Smooth muscle cell (in vitro differentiated cells): Measurements from ENCODE around the gene SAYSD1. TPM values are rescaled to one million over a fixed set of nuclear protein-coding genes. Genes with fewer than 3 reads are reported as not detected.

ENCODE experiments used
- DNase-seq: peaks from one replicate; lab custom pipeline; 2025; ENCODE audit not compliant: unreplicated experiment; lab: John Stamatoyannopoulos, UW
- H2AFZ ChIP-seq: fragments of 200-600 bp; sonication (generic); 2 replicates; pipeline ENCODE4 v1.6.0; 2016; ENCODE audit warnings: antibody characterized with exemption, low read depth, mild to moderate bottlenecking
- H3F3A ChIP-seq: fragments of 200-600 bp; sonication (generic); 2 replicates; pipeline ENCODE4 v1.6.0; 2017; ENCODE audit warnings: antibody characterized with exemption, low read depth
- H3K27ac ChIP-seq: fragments of 200-600 bp; sonication (generic); 2 replicates; pipeline ENCODE4 v1.5.1; 2016; ENCODE audit warnings: low read depth, mild to moderate bottlenecking
- H3K27me3 ChIP-seq: fragments of 200-600 bp; sonication (generic); 2 replicates; pipeline ENCODE4 v1.6.1; 2016; ENCODE audit warnings: low read depth, mild to moderate bottlenecking
- H3K36me3 ChIP-seq: fragments of 200-600 bp; sonication (generic); 2 replicates; pipeline ENCODE4 v1.5.1; 2016; ENCODE audit warnings: low read depth
- H3K4me1 ChIP-seq: fragments of 200-600 bp; sonication (generic); 2 replicates; pipeline ENCODE4 v1.5.1; 2016; ENCODE audit warnings: low read depth
- H3K4me2 ChIP-seq: fragments of 200-600 bp; sonication (generic); 2 replicates; pipeline ENCODE4 v1.6.0; 2016; ENCODE audit warnings: mild to moderate bottlenecking
- H3K4me3 ChIP-seq: fragments of 200-600 bp; sonication (generic); 2 replicates; pipeline ENCODE4 v1.5.1; 2016; ENCODE audit warnings: mild to moderate bottlenecking
- H3K79me2 ChIP-seq: fragments of 200-600 bp; sonication (generic); 2 replicates; pipeline ENCODE4 v1.6.0; 2016; ENCODE audit warnings: low read depth, mild to moderate bottlenecking
- H3K9ac ChIP-seq: fragments of 200-600 bp; sonication (generic); 2 replicates; pipeline ENCODE4 v1.6.0; 2016; ENCODE audit warnings: low read depth
- H3K9me3 ChIP-seq: fragments of 200-600 bp; sonication (generic); replicated peaks from 2 replicates; pipeline ENCODE4 v1.5.1; 2016; ENCODE audit warnings: low read depth
- H4K20me1 ChIP-seq: fragments of 200-600 bp; sonication (generic); 2 replicates; pipeline ENCODE4 v1.6.0; 2016; ENCODE audit warnings: low read depth
- CTCF ChIP-seq: fragments of 200-600 bp; sonication (generic); IDR thresholded peaks from 2 replicates; pipeline ENCODE4 v1.5.1; 2017; ENCODE audit warnings: borderline replicate concordance, mild to moderate bottlenecking, antibody characterized with exemption; ENCODE audit not compliant: insufficient read depth, poor library complexity, severe bottlenecking
- WGBS: methylation state at CpG from one replicate; pipeline ENCODE4 v1.1.7; 2016; ENCODE audit warnings: low lambda C conversion rate; 5-methylcytosine and 5-hydroxymethylcytosine counted together
- polyA plus RNA-seq: library from polyadenylated mRNA; unstranded; fragments of >200 nt; fragmentation: Nextera tagmentation; extraction: Ambion mirVana; gene quantifications from 2 replicates; pipeline ENCODE4 v1.2.1, GENCODE V29; 2016
- total RNA-seq: library from RNA; depleted of rRNA; stranded (reverse); fragments of >200 nt; gene quantifications from 2 replicates; pipeline ENCODE4 v1.2.3, GENCODE V29; 2014

The SAYSD1 gene
- total and polyA plus RNA-seq, 2 experiments from 2014 or later, result 6.3 to 7.7 TPM

DNA sequence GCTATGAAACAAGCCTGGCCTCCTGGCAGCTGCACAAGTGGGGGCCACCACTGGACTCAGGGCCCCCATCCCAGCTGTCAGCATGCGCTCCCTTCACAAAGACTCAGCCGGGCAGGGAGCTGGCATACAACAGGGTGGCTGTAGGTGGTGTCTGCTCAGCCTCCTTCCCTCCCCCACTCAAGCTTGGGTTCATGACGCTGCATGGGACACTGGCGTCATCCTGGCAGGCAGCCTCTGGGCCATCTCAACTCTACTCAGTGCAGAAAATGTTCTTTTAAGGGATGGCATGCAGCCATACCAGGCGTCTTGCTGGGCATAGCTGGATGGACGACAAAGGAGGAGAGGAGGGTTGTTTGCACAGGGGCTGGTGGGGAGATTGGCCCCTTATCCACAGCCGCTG, 30.5 kb downstream of the SAYSD1 start:
- H3K9me3 ChIP-seq, result no peaks in the 10 kb centered on the region
- H3K27me3 ChIP-seq, result peaks cover 25% of the 10 kb centered on the region
- no peak overlapping the region for H3K27ac ChIP-seq
- no peaks in the 10 kb centered on the region for H3F3A ChIP-seq
- 88% methylated on average over 7 of the region's 7 CpGs for WGBS
- H3K4me3 ChIP-seq, result no peak overlapping the region
- no peak for TF ChIP-seq CTCF
- H3K36me3 ChIP-seq, result no peaks in the 10 kb centered on the region
- DNase-seq, result no peak
- no peaks in the 10 kb centered on the region for H3K79me2 ChIP-seq
- H4K20me1 ChIP-seq, result no peaks in the 10 kb centered on the region
- H3K9ac ChIP-seq, result no peak overlapping the region
- no peak overlapping the region for H2AFZ ChIP-seq
- H3K4me1 ChIP-seq, result peaks cover 8% of the 10 kb centered on the region
- H3K4me2 ChIP-seq, result no peak overlapping the region

DNA sequence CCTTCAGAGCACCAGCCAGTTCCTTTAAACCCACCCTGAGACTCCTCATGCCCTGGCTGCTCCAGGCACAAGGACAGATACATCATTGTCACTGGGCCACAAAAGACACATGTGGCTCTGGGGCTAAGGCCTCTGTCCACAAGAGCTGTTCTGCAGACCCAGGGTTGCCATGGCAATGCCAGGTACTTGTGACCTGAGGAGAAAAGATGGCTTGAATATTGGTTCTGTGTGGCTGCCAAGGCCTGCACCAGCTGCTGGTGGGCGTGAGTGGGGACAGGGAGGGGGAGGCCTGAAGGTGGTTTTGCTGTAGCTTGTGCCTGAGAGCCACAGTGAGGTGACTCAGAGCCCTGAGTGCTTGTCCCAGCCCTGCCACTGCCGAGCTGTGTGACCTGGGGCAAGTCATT, 31.8 kb downstream of the SAYSD1 start:
- Histone ChIP-seq H3K27ac (no peak overlapping the region), H4K20me1 (no peaks in the 10 kb centered on the region), H3K4me3 (no peak overlapping the region), H3F3A (no peaks in the 10 kb centered on the region), H3K79me2 (no peaks in the 10 kb centered on the region), H3K4me1 (peaks cover 5% of the 10 kb centered on the region), H3K4me2 (no peak overlapping the region), H3K27me3 (peaks cover 25% of the 10 kb centered on the region), H2AFZ (no peak overlapping the region), H3K9me3 (no peaks in the 10 kb centered on the region), H3K36me3 (no peaks in the 10 kb centered on the region), H3K9ac (no peak overlapping the region)
- no peak for TF ChIP-seq CTCF
- no peak for DNase-seq
- WGBS, result 69% methylated on average over 2 of the region's 2 CpGs

GRCh38 chr6:39082310-39082709, 32.7 kb downstream of the SAYSD1 start:
- no peak for TF ChIP-seq CTCF
- no peaks in the 10 kb centered on the region for H3K36me3 ChIP-seq
- DNase-seq, result no peak
- no peak overlapping the region for H3K27ac ChIP-seq
- H2AFZ ChIP-seq, result no peak overlapping the region
- no peak overlapping the region for H3K9ac ChIP-seq
- H3K4me3 ChIP-seq, result no peak overlapping the region
- no peak overlapping the region for H3K4me2 ChIP-seq
- H4K20me1 ChIP-seq, result no peaks in the 10 kb centered on the region
- H3K4me1 ChIP-seq, result no peaks in the 10 kb centered on the region
- H3K27me3 ChIP-seq, result peaks cover 21% of the 10 kb centered on the region
- no peaks in the 10 kb centered on the region for H3K9me3 ChIP-seq
- 79% methylated on average over 8 of the region's 8 CpGs for WGBS
- no peaks in the 10 kb centered on the region for H3K79me2 ChIP-seq
- H3F3A ChIP-seq, result no peaks in the 10 kb centered on the region

DNA sequence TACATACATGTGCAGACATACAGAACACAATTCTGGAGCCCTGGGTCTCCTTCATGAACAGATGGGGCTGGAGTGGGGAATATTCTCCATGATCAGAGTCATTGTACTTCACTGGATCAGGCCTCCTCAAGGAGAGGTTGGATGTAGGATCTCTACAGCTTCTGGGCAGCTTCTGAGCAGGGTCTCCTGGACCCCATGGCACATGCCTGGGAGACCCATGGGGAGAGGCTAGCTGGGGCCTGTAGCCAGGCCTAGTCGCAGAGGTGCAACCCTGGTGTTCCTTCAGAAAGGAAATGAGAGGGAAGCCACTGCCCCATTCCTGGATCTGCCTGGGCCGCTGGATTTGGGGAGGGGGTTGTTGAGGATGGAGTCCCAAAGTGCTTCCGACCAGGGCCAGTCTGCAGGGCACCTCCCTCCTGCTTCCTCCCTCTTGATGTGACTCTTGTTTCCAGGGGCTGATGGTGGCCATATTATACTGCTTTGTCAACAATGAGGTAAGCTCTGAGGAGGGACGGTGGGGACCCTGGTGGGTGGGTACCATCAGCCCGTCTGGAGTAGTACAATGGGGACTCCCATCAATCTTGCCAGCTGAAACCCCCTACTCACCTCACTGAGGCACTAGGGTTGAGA, 34.6 kb downstream of the SAYSD1 start:
- H3K4me3 ChIP-seq, result no peak overlapping the region
- H3F3A ChIP-seq, result no peaks in the 10 kb centered on the region
- H3K27me3 ChIP-seq, result peaks cover 3% of the 10 kb centered on the region
- no peaks in the 10 kb centered on the region for H3K4me1 ChIP-seq
- H2AFZ ChIP-seq, result no peak overlapping the region
- no peak for TF ChIP-seq CTCF
- no peaks in the 10 kb centered on the region for H3K36me3 ChIP-seq
- no peaks in the 10 kb centered on the region for H3K79me2 ChIP-seq
- no peak overlapping the region for H3K27ac ChIP-seq
- WGBS, result 92% methylated on average over 5 of the region's 5 CpGs
- no peak overlapping the region for H3K9ac ChIP-seq
- DNase-seq, result no peak
- no peak overlapping the region for H3K4me2 ChIP-seq
- H3K9me3 ChIP-seq, result no peaks in the 10 kb centered on the region
- no peaks in the 10 kb centered on the region for H4K20me1 ChIP-seq
